GM18498 (cell line): ENCODE measurements around the gene KMT2D.

Source experiments
- ATAC-seq: cut with Tn5 transposase; IDR thresholded peaks from one replicate; pipeline ENCODE4 v1.9.1; 2021; ENCODE audit warnings: mild to moderate bottlenecking, moderate library complexity; ENCODE audit not compliant: unreplicated experiment

KMT2D gene

GRCh38 chr12:49060237-49061156 lies at the start of gene KMT2D:
TSS of gene KMT2D (minus strand) at chr12:49060794. CDS start at chr12:49055324, 5,470 bp downstream.
- peak; percentile 62 for ATAC-seq

- ATAC-seq = no peak
Observed at GRCh38 chr12:49109641-49110463, 49.3 kb upstream of the KMT2D start.

- ATAC-seq = no peak
Observed at GRCh38 chr12:49108958-49109404, 48.4 kb upstream of the KMT2D start.

- ATAC-seq = no peak
Observed at GRCh38 chr12:49105504-49106084, 45.0 kb upstream of the KMT2D start.

- no peak for ATAC-seq
Observed at GRCh38 chr12:49104822-49105221, 44.2 kb upstream of the KMT2D start.

- no peak for ATAC-seq
Observed at GRCh38 chr12:49100380-49100779, 39.8 kb upstream of the KMT2D start.

- no peak for ATAC-seq
Observed at GRCh38 chr12:49098703-49099102, 38.1 kb upstream of the KMT2D start.

- no peak for ATAC-seq
Observed at GRCh38 chr12:49098035-49098451, 37.4 kb upstream of the KMT2D start.

- no peak for ATAC-seq
Observed at GRCh38 chr12:49097381-49097780, 36.8 kb upstream of the KMT2D start.

- no peak for ATAC-seq
Observed at GRCh38 chr12:49094975-49095365, 34.4 kb upstream of the KMT2D start.

- no peak for ATAC-seq
Observed at GRCh38 chr12:49094160-49094974, 33.8 kb upstream of the KMT2D start, which contains the start of gene DHH. TSS of gene DHH (minus strand) at chr12:49094801. CDS start at chr12:49094512, 289 bp downstream.

- ATAC-seq = no peak
Observed at GRCh38 chr12:49093792-49094159, 33.2 kb upstream of the KMT2D start.

- ATAC-seq = no peak
Observed at GRCh38 chr12:49092816-49093406, 32.3 kb upstream of the KMT2D start.

GRCh38 chr12:49092086-49092815 lies 31.7 kb upstream of the KMT2D start:
- no peak for ATAC-seq

GRCh38 chr12:49091836-49092085 lies 31.2 kb upstream of the KMT2D start:
- no peak for ATAC-seq

- no peak for ATAC-seq
Observed at GRCh38 chr12:49091056-49091835, 30.7 kb upstream of the KMT2D start.

GRCh38 chr12:49089821-49090773 lies 29.5 kb upstream of the KMT2D start:
- ATAC-seq = no peak

- ATAC-seq = no peak
Observed at GRCh38 chr12:49088932-49089330, 28.3 kb upstream of the KMT2D start.
